ENCODE results near the gene TMEM94.
"Not testable (repeated sequence)": the region's sequence is repeated elsewhere in the genome, so short reads cannot be mapped to it uniquely, and the experiment has no call there.

TMEM94 gene

GRCh38 chr17:75434433-75434832 lies 22.0 kb upstream of the TMEM94 start:
- not testable (repeated sequence) for H2BK15ac ChIP-seq (ENCODE audit: low read length); H3K23ac ChIP-seq (ENCODE audit: low read depth, low read length, poor library complexity); H3K4me3 ChIP-seq (ENCODE audit: low read length in 2 of 2); H3K18ac ChIP-seq (ENCODE audit: low read length); H3K27ac ChIP-seq (replicated peaks; ENCODE audit: low read length); H2BK5ac ChIP-seq (ENCODE audit: low read length); H3K27me3 ChIP-seq (ENCODE audit: control insufficient read depth in 3 of 3, insufficient read depth in 3 of 3, low read depth in 1 of 3, low read length in 3 of 3); H2AK5ac ChIP-seq (ENCODE audit: low read depth, low read length); H3K79me1 ChIP-seq (ENCODE audit: low read depth, low read length); H3K4ac ChIP-seq (ENCODE audit: low read length); H3K9me3 ChIP-seq (replicated peaks in 1 of 2; ENCODE audit: control insufficient read depth in 2 of 2, insufficient read depth in 1 of 2, low read depth in 1 of 2, low read length in 2 of 2); H2BK120ac ChIP-seq (ENCODE audit: low read depth, low read length); H3K14ac ChIP-seq (ENCODE audit: low read length); H3K36me3 ChIP-seq (replicated peaks in 1 of 2; ENCODE audit: control insufficient read depth in 2 of 2, insufficient read depth in 2 of 2, low read length in 2 of 2); DNase-seq (ENCODE audit: low spot score); H3K9ac ChIP-seq (ENCODE audit: low read depth, low read length, poor library complexity); H2AFZ ChIP-seq (ENCODE audit: low read length); H4K91ac ChIP-seq (ENCODE audit: low read depth, low read length, poor library complexity); H3K4me2 ChIP-seq (ENCODE audit: insufficient read depth, low read length, poor library complexity, severe bottlenecking); H4K8ac ChIP-seq (ENCODE audit: low read depth, low read length); H2BK12ac ChIP-seq (ENCODE audit: low read length)
- H3K4me1 ChIP-seq (ENCODE audit: control insufficient read depth in 2 of 2, insufficient read depth in 1 of 2, low read depth in 1 of 2, low read length in 2 of 2) = peaks cover 5 to 10% of the 10 kb centered on the region in 2 donors
- WGBS, 2 donors (ENCODE audit: extremely low coverage in 2 of 2, insufficient read length in 2 of 2, insufficient replicate concordance in 1 of 2) = 100% methylated on average over 1 of the region's 6 CpGs; no CpG with 5 or more reads in 1 of the 2 donors

DNA sequence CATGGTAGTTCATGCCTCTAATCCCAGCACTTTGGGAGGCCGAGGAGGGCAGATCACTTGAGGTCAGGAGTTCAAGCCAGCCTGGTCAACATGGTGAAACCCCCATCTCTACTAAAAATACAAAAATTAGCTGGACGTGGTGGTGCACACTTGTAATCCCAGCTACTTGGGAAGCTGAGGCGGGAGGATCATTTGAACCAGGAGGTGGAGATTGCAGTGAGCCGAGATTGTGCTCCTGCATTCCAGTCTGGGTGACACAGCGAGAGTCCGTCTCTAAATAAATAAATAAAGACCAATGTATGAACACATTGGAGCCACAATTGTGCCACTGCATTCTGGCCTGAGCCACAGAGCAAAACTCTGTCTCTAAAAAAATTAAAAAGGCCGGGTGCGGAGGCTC lies 19.0 kb upstream of the TMEM94 start:
- H2BK15ac ChIP-seq (ENCODE audit: low read length); H2BK12ac ChIP-seq (ENCODE audit: low read length); H3K4me3 ChIP-seq (ENCODE audit: low read length in 2 of 2); H3K36me3 ChIP-seq (replicated peaks in 1 of 2; ENCODE audit: control insufficient read depth in 2 of 2, insufficient read depth in 2 of 2, low read length in 2 of 2); H3K4ac ChIP-seq (ENCODE audit: low read length); H3K79me1 ChIP-seq (ENCODE audit: low read depth, low read length); H2AFZ ChIP-seq (ENCODE audit: low read length); H2BK120ac ChIP-seq (ENCODE audit: low read depth, low read length); H3K18ac ChIP-seq (ENCODE audit: low read length); H3K4me1 ChIP-seq (ENCODE audit: control insufficient read depth in 2 of 2, insufficient read depth in 1 of 2, low read depth in 1 of 2, low read length in 2 of 2); H2BK5ac ChIP-seq (ENCODE audit: low read length); H3K14ac ChIP-seq (ENCODE audit: low read length); H3K4me2 ChIP-seq (ENCODE audit: insufficient read depth, low read length, poor library complexity, severe bottlenecking); H3K27ac ChIP-seq (replicated peaks; ENCODE audit: low read length); H3K27me3 ChIP-seq (ENCODE audit: control insufficient read depth in 3 of 3, insufficient read depth in 3 of 3, low read depth in 1 of 3, low read length in 3 of 3); H3K23ac ChIP-seq (ENCODE audit: low read depth, low read length, poor library complexity); DNase-seq (ENCODE audit: low spot score); H4K91ac ChIP-seq (ENCODE audit: low read depth, low read length, poor library complexity); H3K9ac ChIP-seq (ENCODE audit: low read depth, low read length, poor library complexity); H4K8ac ChIP-seq (ENCODE audit: low read depth, low read length); H3K9me3 ChIP-seq (replicated peaks in 1 of 2; ENCODE audit: control insufficient read depth in 2 of 2, insufficient read depth in 1 of 2, low read depth in 1 of 2, low read length in 2 of 2); H2AK5ac ChIP-seq (ENCODE audit: low read depth, low read length): not testable (repeated sequence)
- no CpG with 5 or more reads among the region's 8 CpGs for WGBS, 2 donors (ENCODE audit: extremely low coverage in 2 of 2, insufficient read length in 2 of 2, insufficient replicate concordance in 1 of 2)

DNA sequence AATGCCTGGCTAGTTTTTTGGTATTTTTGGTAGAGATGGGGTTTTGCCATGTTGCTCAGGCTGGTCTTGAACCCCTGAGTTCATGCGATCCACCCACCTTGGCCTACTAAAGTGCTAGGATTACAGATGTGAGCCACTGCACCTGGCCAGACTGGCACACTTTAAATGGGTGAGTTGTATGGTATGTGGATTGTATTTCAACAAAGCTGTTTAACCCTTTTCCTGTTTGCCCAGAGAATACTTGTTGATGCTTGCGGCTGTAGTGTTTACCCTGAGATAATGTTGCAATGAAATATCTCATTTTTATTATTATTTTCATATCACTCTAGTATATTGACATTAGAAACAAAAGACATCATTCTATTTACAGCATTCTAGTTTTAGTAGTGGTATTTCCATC lies 17.1 kb upstream of the TMEM94 start:
- Histone ChIP-seq H3K9me3 (replicated peaks in 1 of 2; ENCODE audit: control insufficient read depth in 2 of 2, insufficient read depth in 1 of 2, low read depth in 1 of 2, low read length in 2 of 2) (no peaks in the 10 kb centered on the region), H2BK5ac (ENCODE audit: low read length) (no peak overlapping the region), H4K91ac (ENCODE audit: low read depth, low read length, poor library complexity) (no peak overlapping the region), H3K18ac (ENCODE audit: low read length) (no peak overlapping the region), H2AFZ (ENCODE audit: low read length) (no peak overlapping the region), H4K8ac (ENCODE audit: low read depth, low read length) (no peak overlapping the region), H2BK15ac (ENCODE audit: low read length) (no peak overlapping the region), H3K14ac (ENCODE audit: low read length) (no peak overlapping the region), H3K23ac (ENCODE audit: low read depth, low read length, poor library complexity) (no peak overlapping the region), H3K27ac (replicated peaks; ENCODE audit: low read length) (no peak overlapping the region), H2BK12ac (ENCODE audit: low read length) (no peak overlapping the region), H2AK5ac (ENCODE audit: low read depth, low read length) (no peak overlapping the region), H3K27me3 (ENCODE audit: control insufficient read depth in 3 of 3, insufficient read depth in 3 of 3, low read depth in 1 of 3, low read length in 3 of 3) (no peaks in the 10 kb centered on the region), H3K36me3 (replicated peaks in 1 of 2; ENCODE audit: control insufficient read depth in 2 of 2, insufficient read depth in 2 of 2, low read length in 2 of 2) (no peaks in the 10 kb centered on the region), H2BK120ac (ENCODE audit: low read depth, low read length) (no peak overlapping the region), H3K9ac (ENCODE audit: low read depth, low read length, poor library complexity) (no peak overlapping the region), H3K4ac (ENCODE audit: low read length) (no peak overlapping the region), H3K79me1 (ENCODE audit: low read depth, low read length) (no peaks in the 10 kb centered on the region), H3K4me3 (ENCODE audit: low read length in 2 of 2) (no peak overlapping the region), H3K4me2 (ENCODE audit: insufficient read depth, low read length, poor library complexity, severe bottlenecking) (no peak overlapping the region), H3K4me1 (ENCODE audit: control insufficient read depth in 2 of 2, insufficient read depth in 1 of 2, low read depth in 1 of 2, low read length in 2 of 2) (peaks cover 0 to 9% of the 10 kb centered on the region in 2 donors)
- no CpG with 5 or more reads among the region's 2 CpGs for WGBS, 2 donors (ENCODE audit: extremely low coverage in 2 of 2, insufficient read length in 2 of 2, insufficient replicate concordance in 1 of 2)
- DNase-seq (ENCODE audit: low spot score) = no peak

DNA sequence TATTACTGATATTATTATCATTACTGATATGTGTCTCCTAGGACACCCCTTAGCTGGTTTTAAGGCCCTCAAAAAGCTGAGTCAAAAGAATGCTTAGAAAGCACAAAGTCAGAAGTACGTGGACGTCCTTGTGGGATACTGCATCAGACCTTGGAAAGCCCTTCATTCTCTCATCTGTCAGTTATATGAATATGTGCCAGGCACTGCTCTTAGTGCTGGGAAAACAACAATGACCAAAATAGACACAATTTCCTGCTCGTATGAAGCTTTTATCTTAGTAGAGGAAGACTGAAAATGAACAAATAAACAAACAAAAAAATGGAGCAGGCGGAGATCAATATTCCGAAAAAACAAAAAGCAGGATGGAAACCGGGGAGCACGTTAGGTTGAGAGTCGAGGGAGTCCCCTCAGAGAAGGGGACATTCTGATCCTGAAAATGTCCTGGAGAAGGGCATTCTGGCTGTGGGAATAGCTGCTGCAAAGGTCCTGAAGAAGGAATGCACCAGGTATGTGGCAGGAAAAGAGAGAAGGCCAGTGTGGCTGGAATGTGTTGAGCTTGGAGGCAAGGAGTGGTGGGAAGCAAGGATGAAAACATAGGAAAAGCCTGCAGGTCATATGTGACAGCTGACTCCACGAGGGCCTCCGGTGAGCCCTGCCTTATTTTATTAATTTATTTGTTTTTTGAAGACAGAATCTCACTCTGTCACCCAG lies 15.5 kb upstream of the TMEM94 start:
- Histone ChIP-seq H3K27ac (replicated peaks; ENCODE audit: low read length) (no peak overlapping the region), H2BK12ac (ENCODE audit: low read length) (no peak overlapping the region), H4K8ac (ENCODE audit: low read depth, low read length) (no peak overlapping the region), H3K23ac (ENCODE audit: low read depth, low read length, poor library complexity) (no peak overlapping the region), H2AFZ (ENCODE audit: low read length) (no peak overlapping the region), H2BK5ac (ENCODE audit: low read length) (no peak overlapping the region), H3K36me3 (replicated peaks in 1 of 2; ENCODE audit: control insufficient read depth in 2 of 2, insufficient read depth in 2 of 2, low read length in 2 of 2) (no peaks in the 10 kb centered on the region), H3K79me1 (ENCODE audit: low read depth, low read length) (no peaks in the 10 kb centered on the region), H3K9ac (ENCODE audit: low read depth, low read length, poor library complexity) (no peak overlapping the region), H3K14ac (ENCODE audit: low read length) (no peak overlapping the region), H3K18ac (ENCODE audit: low read length) (no peak overlapping the region), H3K4me1 (ENCODE audit: control insufficient read depth in 2 of 2, insufficient read depth in 1 of 2, low read depth in 1 of 2, low read length in 2 of 2) (peaks cover 0 to 9% of the 10 kb centered on the region in 2 donors), H2AK5ac (ENCODE audit: low read depth, low read length) (no peak overlapping the region), H3K4me3 (ENCODE audit: low read length in 2 of 2) (no peak overlapping the region), H3K4ac (ENCODE audit: low read length) (no peak overlapping the region), H4K91ac (ENCODE audit: low read depth, low read length, poor library complexity) (no peak overlapping the region), H3K4me2 (ENCODE audit: insufficient read depth, low read length, poor library complexity, severe bottlenecking) (no peak overlapping the region), H2BK15ac (ENCODE audit: low read length) (no peak overlapping the region), H3K9me3 (replicated peaks in 1 of 2; ENCODE audit: control insufficient read depth in 2 of 2, insufficient read depth in 1 of 2, low read depth in 1 of 2, low read length in 2 of 2) (no peaks in the 10 kb centered on the region), H3K27me3 (ENCODE audit: control insufficient read depth in 3 of 3, insufficient read depth in 3 of 3, low read depth in 1 of 3, low read length in 3 of 3) (no peaks in the 10 kb centered on the region), H2BK120ac (ENCODE audit: low read depth, low read length) (no peak overlapping the region)
- WGBS, 2 donors (ENCODE audit: extremely low coverage in 2 of 2, insufficient read length in 2 of 2, insufficient replicate concordance in 1 of 2) = no CpG with 5 or more reads among the region's 10 CpGs
- no peak for DNase-seq (ENCODE audit: low spot score)

Measured in neuronal stem cell (in vitro differentiated cells).